Left ventricle myocardium inferior (tissue), 1 donor: ENCODE data around the gene MYO18A. TPM values are rescaled to one million over a fixed set of nuclear protein-coding genes. Genes with fewer than 3 reads are reported as not detected.

Experiments
- DNase-seq: peaks from one replicate; pipeline ENCODE4 v3.0.0-alpha.2; 2020
- H3K27ac ChIP-seq: fragments of 200-600 bp; replicated peaks from 2 replicates; pipeline ENCODE4 v1.8.0; 2021
- H3K27me3 ChIP-seq: fragments of 200-600 bp; 2 replicates; pipeline ENCODE4 v1.8.0; 2021; ENCODE audit warnings: low read depth
- H3K36me3 ChIP-seq: fragments of 200-600 bp; 2 replicates; pipeline ENCODE4 v1.8.0; 2021
- H3K4me1 ChIP-seq: fragments of 200-600 bp; 2 replicates; pipeline ENCODE4 v1.8.0; 2021
- H3K4me3 ChIP-seq: fragments of 200-600 bp; 2 replicates; pipeline ENCODE4 v1.8.0; 2021; ENCODE audit warnings: mild to moderate bottlenecking, moderate library complexity
- H3K9me3 ChIP-seq: fragments of 200-600 bp; replicated peaks from 2 replicates; pipeline ENCODE4 v1.8.0; 2021
- CTCF ChIP-seq: fragments of 200-600 bp; IDR thresholded peaks from 2 replicates; pipeline ENCODE4 v1.8.0; 2021; ENCODE audit warnings: antibody characterized with exemption, mild to moderate bottlenecking, borderline replicate concordance
- intact Hi-C: fragments of 100-400 bp; cut with micrococcal nuclease; formaldehyde crosslinking; loops from one replicate; pipeline ENCODE4 v1.11.0; 2022
- total RNA-seq: library from RNA; stranded (reverse); fragmentation: NEBNext Ultra II Directional; extraction: Animal tissue kit (Norgen Biotek cat#: 25700); gene quantifications from one replicate; pipeline ENCODE4 v1.2.1, GENCODE V29; 2021
- donor health status: DM: no; HTN: yes; CAD: no; lungs with severe emphysema.

MYO18A gene
- total RNA-seq, 1 donor from 2014 or later, result 397 TPM

DNA sequence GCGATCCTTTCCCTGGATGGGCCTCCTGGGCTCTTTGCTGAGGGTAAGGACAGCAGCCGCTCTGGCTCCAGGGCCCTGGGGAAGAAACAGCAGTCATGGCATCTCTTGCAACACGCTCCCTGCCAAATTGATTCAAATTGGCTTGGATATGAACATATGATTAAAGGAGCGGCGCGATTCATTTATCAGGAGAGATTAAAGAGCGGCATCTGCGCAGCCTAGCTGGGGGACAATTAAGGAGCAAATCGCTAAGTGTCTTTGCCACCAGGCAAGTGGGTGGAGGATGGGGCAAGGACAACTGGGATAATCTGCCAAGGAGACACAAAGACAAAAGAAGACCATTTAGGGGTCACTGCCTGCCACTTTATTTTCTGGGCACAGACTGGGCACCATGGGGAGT, 109.4 kb downstream of the MYO18A start:
- peaks cover 43% of the 10 kb centered on the region for H3K4me1 ChIP-seq
- H3K4me3 ChIP-seq, result no peak overlapping the region
- H3K36me3 ChIP-seq, result peaks cover 11% of the 10 kb centered on the region
- peak overlapping the region; percentile 64 for H3K27ac ChIP-seq
- intact Hi-C loops, result no loop called here
- TF ChIP-seq CTCF, result no peak
- no peaks in the 10 kb centered on the region for H3K27me3 ChIP-seq
- no peaks in the 10 kb centered on the region for H3K9me3 ChIP-seq
- no peak for DNase-seq

- DNase-seq, result no peak
- H3K27me3 ChIP-seq, result peaks cover 2% of the 10 kb centered on the region
- intact Hi-C loops, result no loop called here
- H3K36me3 ChIP-seq, result peaks cover 10% of the 10 kb centered on the region
- H3K27ac ChIP-seq, result peak overlapping the region; percentile 64
- H3K4me1 ChIP-seq, result peaks cover 39% of the 10 kb centered on the region
- no peak for TF ChIP-seq CTCF
- H3K4me3 ChIP-seq, result no peak overlapping the region
- no peaks in the 10 kb centered on the region for H3K9me3 ChIP-seq
These were observed 109.9 kb downstream of the MYO18A start for GRCh38 chr17:29070308-29070707.

DNA sequence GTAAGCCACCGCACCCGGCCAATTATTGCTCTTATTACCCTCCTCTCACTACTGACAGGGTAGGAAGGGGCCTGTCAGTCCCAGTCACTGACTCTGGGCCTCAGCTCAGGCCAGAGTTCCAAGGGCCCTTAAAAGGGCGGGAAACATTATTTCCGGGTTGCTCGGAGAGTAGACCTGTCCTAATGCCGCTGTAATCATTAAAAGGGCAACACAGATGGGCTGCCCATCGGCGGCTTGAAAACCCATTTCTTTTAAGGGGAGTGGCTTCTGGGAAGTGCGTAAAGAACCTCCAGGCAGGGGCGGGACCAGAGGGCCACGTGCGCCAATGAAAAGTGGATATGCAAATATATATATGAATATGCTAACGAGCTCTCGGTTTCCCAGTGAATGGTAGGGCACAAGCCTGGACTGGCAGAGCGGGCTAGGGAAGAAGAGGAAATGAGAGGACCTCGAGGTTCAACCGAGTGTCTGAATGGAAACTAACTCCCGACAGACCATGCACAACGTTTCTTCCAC, 110.6 kb downstream of the MYO18A start:
- no peaks in the 10 kb centered on the region for H3K9me3 ChIP-seq
- peaks cover 32% of the 10 kb centered on the region for H3K4me1 ChIP-seq
- no peak overlapping the region for H3K4me3 ChIP-seq
- no peak for DNase-seq
- peak overlapping the region; percentile 64 for H3K27ac ChIP-seq
- intact Hi-C loops, result no loop called here
- TF ChIP-seq CTCF, result no peak
- H3K36me3 ChIP-seq, result peaks cover 10% of the 10 kb centered on the region
- H3K27me3 ChIP-seq, result peaks cover 5% of the 10 kb centered on the region

DNA sequence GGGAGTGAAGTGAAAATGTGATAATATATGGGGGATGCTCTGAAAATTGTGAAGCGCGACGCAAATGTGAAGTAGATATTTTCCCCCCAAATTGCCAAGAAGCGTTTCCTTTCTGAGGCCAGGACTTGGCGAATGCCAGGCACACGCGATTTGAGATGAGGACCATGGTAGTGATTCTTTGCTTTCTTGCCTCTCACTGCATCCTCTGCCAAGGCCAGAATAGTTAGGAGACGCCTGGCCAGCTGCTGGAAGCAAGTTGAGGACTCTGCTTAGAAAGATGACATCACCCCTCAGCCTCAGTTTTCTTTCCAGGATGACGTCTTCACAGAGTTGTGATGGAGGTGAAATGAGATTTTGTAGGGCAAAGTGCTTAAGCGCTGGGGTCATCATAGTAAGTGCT, 111.4 kb downstream of the MYO18A start:
- Histone ChIP-seq H3K4me1 (peaks cover 25% of the 10 kb centered on the region), H3K4me3 (no peak overlapping the region), H3K36me3 (peaks cover 7% of the 10 kb centered on the region), H3K27ac (no peak overlapping the region), H3K9me3 (no peaks in the 10 kb centered on the region), H3K27me3 (peaks cover 5% of the 10 kb centered on the region)
- no peak for TF ChIP-seq CTCF
- DNase-seq, result no peak
- intact Hi-C loops, result no loop called here

GRCh38 chr17:29066606-29067005, 113.6 kb downstream of the MYO18A start:
- intact Hi-C loops, result no loop called here
- Histone ChIP-seq H3K4me1 (peaks cover 22% of the 10 kb centered on the region), H3K4me3 (no peak overlapping the region), H3K9me3 (no peaks in the 10 kb centered on the region), H3K36me3 (no peaks in the 10 kb centered on the region), H3K27ac (no peak overlapping the region), H3K27me3 (peaks cover 5% of the 10 kb centered on the region)
- no peak for TF ChIP-seq CTCF
- DNase-seq, result no peak
